NT2/D1 (cell line): ENCODE data around the gene SRCAP.

Experiments used
- SUZ12 ChIP-seq: IDR thresholded peaks from 2 replicates; pipeline ENCODE4 v1.6.1; 2011; ENCODE audit not compliant: insufficient read length, insufficient read depth; ENCODE audit errors: extremely low read depth
- YY1 ChIP-seq: IDR thresholded peaks from 2 replicates; pipeline ENCODE4 v1.6.1; 2011; ENCODE audit not compliant: insufficient read length, insufficient read depth
- ZNF274 ChIP-seq: IDR thresholded peaks from 2 replicates; pipeline ENCODE4 v1.6.1; 2011; ENCODE audit warnings: mild to moderate bottlenecking, low read depth, low read length

GRCh38 chr16:30741461-30741914, 42.5 kb downstream of the SRCAP start:
- TF ChIP-seq YY1 (no peak), ZNF274 (no peak), SUZ12 (no peak)
